Progenitor cell of endocrine pancreas (in vitro differentiated cells): Measurements from ENCODE around the gene PSMD4. TPM values are rescaled to one million over a fixed set of nuclear protein-coding genes. Genes with fewer than 3 reads are reported as not detected.

Experiments
- DNase-seq: peaks from one replicate; pipeline ENCODE4 v3.0.0; 2021; ENCODE audit warnings: low spot score; ENCODE audit not compliant: unreplicated experiment
- H3K27ac Mint-ChIP-seq: 2 replicates; pipeline ENCODE4 v1.8.0; 2021; ENCODE audit warnings: mild to moderate bottlenecking, moderate library complexity, mixed read lengths
- H3K27me3 Mint-ChIP-seq: 2 replicates; pipeline ENCODE4 v1.8.0; 2021; ENCODE audit warnings: mixed read lengths
- H3K36me3 Mint-ChIP-seq: 2 replicates; pipeline ENCODE4 v1.8.0; 2022; ENCODE audit warnings: mixed read lengths; ENCODE audit not compliant: insufficient read depth
- H3K4me1 Mint-ChIP-seq: 2 replicates; pipeline ENCODE4 v1.8.0; 2021; ENCODE audit warnings: low read depth, mixed read lengths
- H3K4me3 Mint-ChIP-seq: 2 replicates; pipeline ENCODE4 v1.8.0; 2021; ENCODE audit warnings: low read depth, mild to moderate bottlenecking, moderate library complexity, mixed read lengths
- H3K9me3 Mint-ChIP-seq: 2 replicates; pipeline ENCODE4 v1.8.0; 2021; ENCODE audit warnings: low read depth, mixed read lengths
- CTCF ChIP-seq: fragments of 200-600 bp; sonication (generic); IDR thresholded peaks from one replicate; pipeline ENCODE4 v1.5.0; 2021; ENCODE audit warnings: antibody characterized with exemption, mild to moderate bottlenecking; ENCODE audit not compliant: unreplicated experiment
- total RNA-seq: library from RNA; stranded (reverse); gene quantifications from 2 replicates; pipeline ENCODE4 v1.2.1, GENCODE V29; 2021

The PSMD4 gene
- total RNA-seq, 1 donor from 2014 or later, result 163 TPM

GRCh38 chr1:151221616-151222015 is 32.9 kb upstream of the PSMD4 start:
- Mint-ChIP-seq H3K9me3 (no peaks in the 10 kb centered on the region), H3K36me3 (peaks cover 2% of the 10 kb centered on the region), H3K27ac (no peak overlapping the region), H3K27me3 (no peaks in the 10 kb centered on the region), H3K4me1 (peaks cover under 1% of the 10 kb centered on the region), H3K4me3 (no peak overlapping the region)
- no peak for DNase-seq
- TF ChIP-seq CTCF, result no peak

DNA sequence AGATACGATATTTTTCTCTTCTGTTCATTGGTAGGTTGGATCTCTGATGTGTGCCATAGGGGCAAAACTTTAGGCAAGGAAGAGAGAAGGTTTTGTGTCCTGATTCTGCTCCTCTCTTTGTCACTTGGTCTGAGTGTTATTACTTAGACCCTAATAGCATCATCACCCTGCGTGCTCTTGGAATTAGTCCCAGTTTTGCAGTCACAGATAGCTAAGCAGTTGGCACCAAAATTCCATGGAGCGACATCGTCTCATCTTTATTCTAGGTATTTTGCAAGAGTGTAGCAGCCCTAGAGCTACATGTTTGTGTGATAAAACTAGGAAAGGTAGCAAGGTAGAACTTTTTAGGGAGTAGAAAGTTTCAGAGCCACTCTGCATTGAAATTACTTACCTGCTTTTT is 32.4 kb upstream of the PSMD4 start:
- no peak overlapping the region for H3K27ac Mint-ChIP-seq
- H3K9me3 Mint-ChIP-seq, result no peaks in the 10 kb centered on the region
- no peaks in the 10 kb centered on the region for H3K4me1 Mint-ChIP-seq
- no peak for DNase-seq
- no peak overlapping the region for H3K4me3 Mint-ChIP-seq
- H3K36me3 Mint-ChIP-seq, result peaks cover 5% of the 10 kb centered on the region
- no peak for TF ChIP-seq CTCF
- no peaks in the 10 kb centered on the region for H3K27me3 Mint-ChIP-seq

- no peak overlapping the region for H3K4me3 Mint-ChIP-seq
- no peaks in the 10 kb centered on the region for H3K4me1 Mint-ChIP-seq
- DNase-seq, result no peak
- no peaks in the 10 kb centered on the region for H3K9me3 Mint-ChIP-seq
- no peaks in the 10 kb centered on the region for H3K27me3 Mint-ChIP-seq
- no peak overlapping the region for H3K27ac Mint-ChIP-seq
- peaks cover 37% of the 10 kb centered on the region for H3K36me3 Mint-ChIP-seq
- TF ChIP-seq CTCF, result no peak
Measured at GRCh38 chr1:151235235-151235634, 19.3 kb upstream of the PSMD4 start.

GRCh38 chr1:151237678-151238466 is 16.7 kb upstream of the PSMD4 start:
- no peaks in the 10 kb centered on the region for H3K4me1 Mint-ChIP-seq
- no peak overlapping the region for H3K4me3 Mint-ChIP-seq
- DNase-seq, result no peak
- H3K36me3 Mint-ChIP-seq, result peaks cover 34% of the 10 kb centered on the region
- TF ChIP-seq CTCF, result no peak
- H3K27ac Mint-ChIP-seq, result peak overlapping the region; percentile 34
- no peaks in the 10 kb centered on the region for H3K9me3 Mint-ChIP-seq
- no peaks in the 10 kb centered on the region for H3K27me3 Mint-ChIP-seq

- no peak for DNase-seq
- H3K9me3 Mint-ChIP-seq, result no peaks in the 10 kb centered on the region
- H3K36me3 Mint-ChIP-seq, result peaks cover 36% of the 10 kb centered on the region
- H3K4me3 Mint-ChIP-seq, result no peak overlapping the region
- H3K27me3 Mint-ChIP-seq, result no peaks in the 10 kb centered on the region
- H3K27ac Mint-ChIP-seq, result no peak overlapping the region
- no peaks in the 10 kb centered on the region for H3K4me1 Mint-ChIP-seq
- no peak for TF ChIP-seq CTCF
Measured at GRCh38 chr1:151238467-151238739, 16.1 kb upstream of the PSMD4 start.
